H9 (cell line): ENCODE results near the gene LEMD3. TPM values are rescaled to one million over a fixed set of nuclear protein-coding genes. Genes with fewer than 3 reads are reported as not detected.

Source experiments
- DNase-seq: peaks from one replicate; pipeline ENCODE4 v3.0.0-alpha.2; 2017
- H2AFZ ChIP-seq: one replicate; pipeline ENCODE4 v1.6.1; 2013; ENCODE audit warnings: mild to moderate bottlenecking, low read length, control low read depth, moderate library complexity
- H2AK5ac ChIP-seq: 2 replicates; pipeline ENCODE4 v1.6.1; 2013; ENCODE audit warnings: low read length, control low read depth, mixed read lengths; ENCODE audit not compliant: insufficient read length
- H2BK120ac ChIP-seq: one replicate; pipeline ENCODE4 v1.6.1; 2013; ENCODE audit warnings: low read depth, mild to moderate bottlenecking, low read length, control low read depth, inconsistent platforms; ENCODE audit not compliant: poor library complexity, severe bottlenecking
- H2BK12ac ChIP-seq: 2 replicates; pipeline ENCODE4 v1.6.1; 2013; ENCODE audit warnings: low read length, control low read depth, mixed read lengths, low read depth; ENCODE audit not compliant: insufficient read length
- H2BK15ac ChIP-seq: 2 replicates; pipeline ENCODE4 v1.6.1; 2013; ENCODE audit warnings: low read depth, low read length, control low read depth
- H2BK20ac ChIP-seq: one replicate; pipeline ENCODE4 v1.6.1; 2013; ENCODE audit warnings: low read depth, mild to moderate bottlenecking, low read length, control low read depth, inconsistent platforms; ENCODE audit not compliant: poor library complexity, severe bottlenecking
- H2BK5ac ChIP-seq: 2 replicates; pipeline ENCODE4 v1.6.1; 2013; ENCODE audit warnings: low read length, control low read depth, mixed read lengths; ENCODE audit not compliant: insufficient read length
- H3K14ac ChIP-seq: 2 replicates; pipeline ENCODE4 v1.6.1; 2013; ENCODE audit warnings: low read length, control low read depth; ENCODE audit not compliant: insufficient read depth
- H3K18ac ChIP-seq: 2 replicates; pipeline ENCODE4 v1.6.1; 2013; ENCODE audit warnings: low read depth, mild to moderate bottlenecking, mixed read lengths, low read length, control low read depth; ENCODE audit not compliant: insufficient read length
- H3K23ac ChIP-seq: 2 replicates; pipeline ENCODE4 v1.6.1; 2013; ENCODE audit warnings: low read length, control low read depth, mixed read lengths, low read depth; ENCODE audit not compliant: insufficient read length
- H3K23me2 ChIP-seq: 2 replicates; pipeline ENCODE4 v1.6.1; 2013; ENCODE audit warnings: low read depth, mild to moderate bottlenecking, mixed read lengths, low read length, control low read depth; ENCODE audit not compliant: insufficient read length, poor library complexity, severe bottlenecking
- H3K27ac ChIP-seq: 2 replicates; pipeline ENCODE4 v1.5.1; 2013; ENCODE audit warnings: low read length, control low read depth, mixed read lengths, low read depth; ENCODE audit not compliant: insufficient read length
- H3K27me3 ChIP-seq: 2 replicates; pipeline ENCODE4 v1.6.1; 2013; ENCODE audit warnings: low read length, control low read depth, inconsistent platforms; ENCODE audit not compliant: insufficient read depth
- H3K4ac ChIP-seq: 2 replicates; pipeline ENCODE4 v1.6.1; 2013; ENCODE audit warnings: low read depth, mild to moderate bottlenecking, control low read depth, inconsistent platforms, low read length, moderate library complexity
- H3K4me1 ChIP-seq: 2 replicates; pipeline ENCODE4 v1.6.1; 2013; ENCODE audit warnings: low read length, control low read depth, inconsistent platforms; ENCODE audit not compliant: insufficient read depth
- H3K4me2 ChIP-seq: 2 replicates; pipeline ENCODE4 v1.6.1; 2013; ENCODE audit warnings: low read length, control low read depth, mixed read lengths; ENCODE audit not compliant: insufficient read length, insufficient read depth
- H3K56ac ChIP-seq: 2 replicates; pipeline ENCODE4 v1.6.1; 2013; ENCODE audit warnings: low read depth, mild to moderate bottlenecking, mixed read lengths, low read length, control low read depth; ENCODE audit not compliant: insufficient read length
- H3K79me1 ChIP-seq: 2 replicates; pipeline ENCODE4 v1.6.1; 2013; ENCODE audit warnings: low read depth, mild to moderate bottlenecking, moderate library complexity, low read length, control low read depth, inconsistent platforms; ENCODE audit not compliant: insufficient read depth, poor library complexity, severe bottlenecking
- H3K79me2 ChIP-seq: 2 replicates; pipeline ENCODE4 v1.6.1; 2013; ENCODE audit warnings: low read length, control low read depth, inconsistent platforms; ENCODE audit not compliant: insufficient read depth
- H3K9ac ChIP-seq: 2 replicates; pipeline ENCODE4 v1.6.1; 2013; ENCODE audit warnings: low read length, control low read depth, mixed read lengths; ENCODE audit not compliant: insufficient read length; ENCODE audit errors: extremely low read depth
- H3K9me3 ChIP-seq: one replicate; pipeline ENCODE4 v1.6.1; 2013; ENCODE audit warnings: low read depth, low read length, inconsistent platforms; ENCODE audit not compliant: control insufficient read depth
- H3T11ph ChIP-seq: one replicate; pipeline ENCODE4 v1.6.1; 2013; ENCODE audit warnings: mild to moderate bottlenecking, low read length, control low read depth, inconsistent platforms
- H4K20me1 ChIP-seq: one replicate; pipeline ENCODE4 v1.6.1; 2013; ENCODE audit not compliant: control insufficient read depth, insufficient read length, insufficient read depth
- H4K5ac ChIP-seq: 2 replicates; pipeline ENCODE4 v1.6.1; 2013; ENCODE audit warnings: low read depth, mild to moderate bottlenecking, mixed read lengths, low read length, control low read depth; ENCODE audit not compliant: insufficient read length
- H4K8ac ChIP-seq: replicated peaks from 2 replicates; pipeline ENCODE4 v1.6.1; 2013; ENCODE audit warnings: low read length, control low read depth, mixed read lengths, low read depth; ENCODE audit not compliant: insufficient read length
- H4K91ac ChIP-seq: 2 replicates; pipeline ENCODE4 v1.6.1; 2013; ENCODE audit warnings: low read depth, mild to moderate bottlenecking, moderate library complexity, mixed read lengths, low read length, control low read depth; ENCODE audit not compliant: insufficient read length
- H3K27ac Mint-ChIP-seq, 3 experiments: 2 replicates in 2 of 3; 3 replicates in 1 of 3; pipeline ENCODE4 v1.8.0; 2020 to 2021; ENCODE audit warnings: mixed read lengths in 3 of 3, mild to moderate bottlenecking in 1 of 3, moderate library complexity in 1 of 3
- H3K27me3 Mint-ChIP-seq: 2 replicates; pipeline ENCODE4 v1.8.0; 2021; ENCODE audit warnings: low read depth, mild to moderate bottlenecking, moderate library complexity, mixed read lengths
- H3K36me3 Mint-ChIP-seq, 3 experiments: 2 replicates in 2 of 3; 3 replicates in 1 of 3; pipeline ENCODE4 v1.8.0; 2020 to 2021; ENCODE audit warnings: low read depth in 3 of 3, mixed read lengths in 3 of 3; ENCODE audit not compliant: insufficient read depth in 1 of 3
- H3K4me1 Mint-ChIP-seq, 2 experiments: 2 replicates each; pipeline ENCODE4 v1.8.0; 2020; ENCODE audit warnings: mixed read lengths in 2 of 2
- H3K4me3 Mint-ChIP-seq, 2 experiments: 2 replicates in 1 of 2; 3 replicates in 1 of 2; pipeline ENCODE4 v1.8.0; 2020 to 2021; ENCODE audit warnings: mild to moderate bottlenecking in 2 of 2, mixed read lengths in 2 of 2, moderate library complexity in 1 of 2
- H3K9me3 Mint-ChIP-seq, 2 experiments: 2 replicates in 1 of 2; 3 replicates in 1 of 2; pipeline ENCODE4 v1.8.0; 2020; ENCODE audit warnings: mild to moderate bottlenecking in 2 of 2, mixed read lengths in 2 of 2, moderate library complexity in 1 of 2
- WGBS: extraction: QIAGEN DNeasy Blood & Tissue Kit; methylation state at CpG from one replicate; pipeline ENCODE4 v1.1.7; 2013; ENCODE audit warnings: missing lambda C conversion rate, low lambda C conversion rate, mixed read lengths; ENCODE audit not compliant: insufficient read length; ENCODE audit errors: extremely low coverage; 5-methylcytosine and 5-hydroxymethylcytosine counted together
- total RNA-seq: library from RNA; stranded (reverse); gene quantifications from 2 replicates; pipeline ENCODE4 v1.2.1, GENCODE V29; 2021
- TF ChIP-seq, protein P1 (sequence below): fragments of 200-600 bp; sonication (generic); conservative IDR thresholded peaks from 3 replicates; pipeline ENCODE4 v1.8.0; 2021; ENCODE audit warnings: antibody characterized with exemption, mild to moderate bottlenecking

Gene LEMD3
- total RNA-seq, 1 experiment from 2014 or later, result 38.1 TPM

DNA sequence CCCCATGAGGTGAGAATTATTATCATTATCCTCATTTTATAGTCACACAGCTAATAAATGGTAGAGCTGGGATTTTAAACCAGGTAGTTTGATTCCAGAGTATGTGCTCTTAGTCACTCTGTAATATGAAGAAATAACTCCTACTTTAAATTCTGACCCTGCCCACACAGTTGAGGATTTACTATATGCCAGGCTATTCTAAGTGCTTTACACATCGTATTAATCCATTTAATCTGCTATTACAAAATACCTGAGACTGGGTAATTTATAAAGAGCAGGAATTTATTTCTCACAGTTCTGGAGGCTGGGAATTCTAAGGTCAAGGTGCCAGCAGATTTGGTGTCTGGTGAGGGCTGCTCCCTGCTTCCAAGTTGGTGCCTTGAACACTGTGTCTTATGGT, 28.6 kb upstream of the LEMD3 start:
- no peak overlapping the region for H3K4me3 Mint-ChIP-seq
- Histone ChIP-seq H3K23ac (no peak overlapping the region), H3K27ac (no peak overlapping the region), H4K5ac (no peak overlapping the region), H2BK20ac (no peak overlapping the region), H2BK12ac (no peak overlapping the region), H3K4me1 (no peaks in the 10 kb centered on the region), H3K9ac (no peak overlapping the region), H2BK5ac (no peak overlapping the region), H2AK5ac (no peak overlapping the region), H3K4me2 (no peak overlapping the region), H4K8ac (no peak overlapping the region), H2BK120ac (no peak overlapping the region), H2BK15ac (no peak overlapping the region), H3K9me3 (no peaks in the 10 kb centered on the region), H3K18ac (no peak overlapping the region), H3T11ph (no peak overlapping the region), H3K23me2 (no peaks in the 10 kb centered on the region), H4K91ac (no peak overlapping the region), H3K14ac (no peak overlapping the region), H3K27me3 (no peaks in the 10 kb centered on the region), H3K4ac (no peak overlapping the region), H3K56ac (no peak overlapping the region), H3K79me2 (no peaks in the 10 kb centered on the region), H3K79me1 (no peaks in the 10 kb centered on the region), H2AFZ (no peak overlapping the region), H4K20me1 (no peaks in the 10 kb centered on the region)
- H3K9me3 Mint-ChIP-seq, result peaks cover 4 to 5% of the 10 kb centered on the region in 2 experiments; a peak in 2 of 5 replicates
- no peaks in the 10 kb centered on the region; a peak in 1 of 4 replicates for H3K4me1 Mint-ChIP-seq
- WGBS, result no CpG with 5 or more reads among the region's 1 CpG
- DNase-seq, result no peak
- peaks cover 4% of the 10 kb centered on the region; the same call in 1 of the 2 replicates for H3K27me3 Mint-ChIP-seq
- peaks cover 0 to 9% (median 0%) of the 10 kb centered on the region in 3 experiments; a peak in 3 of 7 replicates for H3K36me3 Mint-ChIP-seq
- H3K27ac Mint-ChIP-seq, result no peak overlapping the region; a peak in 1 of 7 replicates
- TF ChIP-seq, protein P1, sequence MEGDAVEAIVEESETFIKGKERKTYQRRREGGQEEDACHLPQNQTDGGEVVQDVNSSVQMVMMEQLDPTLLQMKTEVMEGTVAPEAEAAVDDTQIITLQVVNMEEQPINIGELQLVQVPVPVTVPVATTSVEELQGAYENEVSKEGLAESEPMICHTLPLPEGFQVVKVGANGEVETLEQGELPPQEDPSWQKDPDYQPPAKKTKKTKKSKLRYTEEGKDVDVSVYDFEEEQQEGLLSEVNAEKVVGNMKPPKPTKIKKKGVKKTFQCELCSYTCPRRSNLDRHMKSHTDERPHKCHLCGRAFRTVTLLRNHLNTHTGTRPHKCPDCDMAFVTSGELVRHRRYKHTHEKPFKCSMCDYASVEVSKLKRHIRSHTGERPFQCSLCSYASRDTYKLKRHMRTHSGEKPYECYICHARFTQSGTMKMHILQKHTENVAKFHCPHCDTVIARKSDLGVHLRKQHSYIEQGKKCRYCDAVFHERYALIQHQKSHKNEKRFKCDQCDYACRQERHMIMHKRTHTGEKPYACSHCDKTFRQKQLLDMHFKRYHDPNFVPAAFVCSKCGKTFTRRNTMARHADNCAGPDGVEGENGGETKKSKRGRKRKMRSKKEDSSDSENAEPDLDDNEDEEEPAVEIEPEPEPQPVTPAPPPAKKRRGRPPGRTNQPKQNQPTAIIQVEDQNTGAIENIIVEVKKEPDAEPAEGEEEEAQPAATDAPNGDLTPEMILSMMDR, result no peak
